ENCODE measurements around the gene RPS16.

The RPS16 gene

GRCh38 chr19:39405958-39406655 lies 29.6 kb downstream of the RPS16 start:
- DNase-seq: peak; percentile 36

DNA sequence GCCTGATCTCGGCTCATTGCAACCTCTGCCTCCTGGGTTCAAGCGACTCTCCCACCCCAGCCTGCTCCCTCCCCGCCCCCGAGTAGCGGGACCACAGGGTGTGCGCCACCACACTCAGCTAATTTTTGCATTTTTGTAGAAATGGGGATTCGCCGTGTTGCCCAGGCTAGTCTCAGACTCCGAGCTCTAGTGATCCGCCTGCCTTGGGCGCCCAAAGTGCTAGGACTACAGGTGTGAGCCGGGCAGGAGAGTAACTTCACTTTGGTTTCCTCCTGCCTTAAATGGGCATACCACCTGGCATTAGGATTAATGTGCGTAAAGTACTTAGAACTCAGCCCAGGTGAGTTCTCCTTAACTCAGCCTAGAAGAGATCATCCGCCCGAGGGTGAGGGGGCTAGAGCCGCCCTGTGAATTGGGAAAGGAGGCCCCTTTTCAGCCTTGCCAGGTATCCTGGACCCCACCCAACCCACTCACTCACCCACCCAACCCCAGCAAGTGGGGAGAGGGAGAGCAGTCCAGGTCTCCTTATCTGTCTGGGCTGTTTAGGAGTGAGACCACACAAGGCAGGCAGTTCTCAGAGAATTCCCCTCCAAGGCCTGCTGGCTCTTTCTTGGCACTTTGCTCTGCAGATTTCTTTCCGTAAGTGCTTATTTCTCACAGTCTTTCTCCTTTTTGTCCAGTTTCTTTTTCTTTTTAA lies 30.3 kb downstream of the RPS16 start:
- no peak for DNase-seq

GRCh38 chr19:39403331-39404312 lies 32.1 kb downstream of the RPS16 start:
- DNase-seq: peak; percentile 98

DNA sequence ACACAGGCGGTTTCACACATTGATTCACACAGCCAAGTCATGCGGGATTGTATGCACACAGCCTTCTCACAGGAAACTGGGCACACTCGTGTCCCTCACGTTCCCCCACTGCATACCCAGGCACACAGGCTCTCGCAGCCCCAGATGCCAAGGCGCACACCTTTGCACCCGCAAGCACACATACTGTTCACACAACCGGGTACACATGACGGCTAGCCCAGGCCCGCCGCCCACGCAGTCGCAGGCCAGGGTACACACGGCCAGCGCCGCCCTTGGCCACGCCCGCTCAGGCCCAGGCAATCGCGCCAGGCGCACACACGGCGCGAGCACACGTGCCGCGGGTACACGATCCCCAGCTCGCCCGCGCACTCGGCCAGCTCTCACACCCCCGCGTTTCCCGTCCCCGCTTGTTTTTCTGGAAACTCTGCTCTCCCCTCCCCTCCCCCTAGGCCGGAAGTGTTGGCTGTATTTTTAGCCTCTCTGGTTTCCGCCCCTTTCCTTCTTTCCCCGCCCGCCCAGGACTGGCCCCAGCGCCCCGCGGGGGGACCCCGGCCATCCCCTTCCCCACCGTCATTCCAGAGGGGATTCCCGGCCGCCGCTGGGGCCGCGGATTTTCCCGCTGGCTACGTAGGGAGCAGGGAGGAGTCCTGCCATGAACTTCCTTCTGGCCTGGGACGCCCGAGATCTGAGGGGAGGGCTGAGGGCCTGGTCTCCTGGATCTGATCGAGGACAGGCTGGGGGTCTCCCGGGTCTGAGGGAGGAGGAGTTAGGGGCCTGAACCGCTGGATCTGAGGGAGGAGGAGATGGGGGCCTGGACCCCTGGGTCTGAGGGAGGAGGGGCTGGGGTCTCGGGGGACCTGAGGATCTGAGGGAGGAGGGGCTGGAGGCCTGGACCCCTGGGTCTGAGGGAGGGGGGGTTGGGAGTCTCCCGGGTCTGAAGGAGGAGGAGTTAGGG lies 33.1 kb downstream of the RPS16 start:
- DNase-seq: peak; percentile 86

- DNase-seq: no peak
Observed at GRCh38 chr19:39401549-39402345, 34.0 kb downstream of the RPS16 start.

DNA sequence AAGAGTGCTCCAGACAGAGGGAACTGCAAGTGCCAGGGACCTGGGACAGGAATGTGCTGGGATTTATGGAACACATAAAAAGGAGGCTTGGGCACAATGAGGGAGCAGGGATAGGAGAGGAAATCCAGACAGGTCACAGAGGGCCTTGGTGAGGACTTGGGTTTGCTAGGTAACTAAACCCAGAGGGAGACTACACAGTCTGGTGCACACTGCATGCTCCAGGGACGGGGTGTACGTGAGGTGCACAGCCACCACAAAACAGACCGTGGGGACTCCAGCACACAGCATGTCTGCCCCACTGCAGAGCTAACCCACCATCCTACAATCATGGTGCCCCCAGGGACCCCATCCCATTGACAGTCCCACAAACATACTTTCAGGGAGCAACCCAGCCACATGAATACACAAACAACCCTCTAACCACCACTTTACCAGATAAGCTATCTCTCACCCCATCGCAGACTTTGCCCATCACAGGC lies 34.6 kb downstream of the RPS16 start:
- no peak for DNase-seq

- no peak for DNase-seq
Observed at GRCh38 chr19:39400061-39400460, 35.7 kb downstream of the RPS16 start.

GRCh38 chr19:39399668-39400050 lies 36.1 kb downstream of the RPS16 start:
- DNase-seq: no peak

DNA sequence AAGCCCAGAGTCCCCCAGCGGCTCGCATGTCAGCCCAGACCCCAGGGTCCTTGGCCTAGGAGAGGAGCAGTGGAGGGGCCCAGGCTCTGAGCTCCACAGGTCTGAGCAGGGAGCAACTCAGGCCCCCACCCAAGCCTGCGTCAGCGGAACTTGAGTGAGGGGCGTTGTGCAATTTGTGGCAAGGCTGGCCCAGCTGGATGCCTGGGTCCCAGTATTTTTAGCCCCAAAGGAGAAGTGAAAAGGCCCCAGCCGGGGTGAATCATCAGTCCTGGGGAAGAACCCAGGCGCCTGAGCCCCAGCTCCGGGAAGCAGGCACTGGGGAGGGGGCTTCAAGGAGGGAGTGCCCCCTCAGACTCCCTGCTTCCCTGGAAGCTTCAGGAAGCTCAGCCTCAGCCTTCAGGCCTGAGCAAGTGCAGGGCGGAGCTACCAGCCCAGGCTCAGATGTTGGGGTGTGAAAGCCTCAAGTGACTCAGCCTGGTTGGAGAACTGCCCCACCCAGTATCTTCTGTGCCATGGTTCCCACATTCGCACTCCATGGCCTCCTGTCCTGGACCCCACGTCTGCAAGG lies 37.4 kb downstream of the RPS16 start:
- DNase-seq: peak; percentile 88

DNA sequence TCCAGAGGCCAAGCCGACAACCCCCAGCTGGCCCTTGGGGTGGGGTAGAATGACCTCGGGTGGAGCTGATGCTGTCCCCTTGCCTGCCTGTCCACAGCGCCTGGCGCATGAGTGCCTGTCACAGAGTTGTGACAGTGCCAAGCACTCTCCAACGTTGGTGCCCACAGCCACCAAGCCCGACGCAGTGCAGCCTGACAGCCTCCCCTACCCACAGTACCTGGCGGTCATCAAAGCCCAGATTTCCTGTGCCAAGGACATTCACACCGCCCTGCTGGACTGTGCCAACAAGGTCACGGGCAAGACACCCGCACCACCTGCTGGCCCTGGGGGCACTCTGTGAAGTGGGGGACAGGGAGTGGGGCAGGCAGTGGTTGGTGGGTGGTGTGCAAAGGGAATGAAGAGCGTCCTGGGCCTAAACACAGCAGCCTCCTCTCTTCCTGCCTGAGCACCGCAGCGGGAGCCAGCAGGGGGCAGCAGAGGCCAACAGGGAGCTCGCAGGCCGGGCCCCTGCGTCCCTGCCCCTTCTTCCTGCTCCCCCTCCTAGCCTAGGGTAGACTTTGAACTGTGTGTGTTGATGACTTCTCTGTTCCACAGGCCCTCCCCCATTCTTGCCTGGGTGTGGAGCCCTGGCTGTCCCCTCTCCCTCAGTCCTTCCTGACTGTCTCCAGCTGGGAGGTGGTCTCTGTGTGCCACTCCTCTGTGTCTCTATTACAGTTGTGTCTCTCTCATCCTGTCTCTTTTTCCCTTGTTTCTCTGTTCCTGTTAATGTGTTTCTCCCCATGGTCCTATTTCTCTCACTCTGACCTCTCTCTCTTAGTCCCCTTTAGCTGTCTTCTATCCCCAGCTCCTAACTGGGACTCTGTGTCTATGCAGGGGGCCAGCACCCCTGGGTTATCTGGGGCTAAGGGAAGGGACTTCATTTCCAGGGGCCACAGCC lies 38.1 kb downstream of the RPS16 start:
- peak; percentile 77 for DNase-seq

GRCh38 chr19:39390751-39391437 lies 44.9 kb downstream of the RPS16 start, which contains the start of the genes MED29 and PAF1:
Gene MED29 (plus strand): TSS chr19:39391378. CDS start chr19:39391423, 45 bp downstream.
Gene PAF1 (minus strand): TSS chr19:39391106. CDS start chr19:39390864, 242 bp downstream.
- DNase-seq: peak; percentile 100

DNA sequence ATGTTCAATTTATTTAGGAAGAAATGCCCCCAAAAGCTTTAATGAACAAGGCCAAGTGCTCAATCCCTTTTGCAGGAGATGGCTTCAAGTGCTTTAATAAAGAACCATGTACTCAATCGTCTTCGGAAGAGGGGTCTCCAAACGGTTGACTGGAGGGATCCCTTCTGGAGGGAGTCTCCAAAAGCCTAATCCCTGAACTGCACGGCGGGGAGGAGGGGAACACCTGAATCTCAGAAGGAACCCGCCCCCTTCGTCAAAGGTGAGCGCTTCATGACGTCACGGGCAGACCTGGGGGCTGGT lies 45.3 kb downstream of the RPS16 start:
- DNase-seq: no peak

- DNase-seq: no peak
Observed at GRCh38 chr19:39389631-39390414, 45.9 kb downstream of the RPS16 start.

- no peak for DNase-seq
Observed at GRCh38 chr19:39388657-39389056, 47.1 kb downstream of the RPS16 start.

DNA sequence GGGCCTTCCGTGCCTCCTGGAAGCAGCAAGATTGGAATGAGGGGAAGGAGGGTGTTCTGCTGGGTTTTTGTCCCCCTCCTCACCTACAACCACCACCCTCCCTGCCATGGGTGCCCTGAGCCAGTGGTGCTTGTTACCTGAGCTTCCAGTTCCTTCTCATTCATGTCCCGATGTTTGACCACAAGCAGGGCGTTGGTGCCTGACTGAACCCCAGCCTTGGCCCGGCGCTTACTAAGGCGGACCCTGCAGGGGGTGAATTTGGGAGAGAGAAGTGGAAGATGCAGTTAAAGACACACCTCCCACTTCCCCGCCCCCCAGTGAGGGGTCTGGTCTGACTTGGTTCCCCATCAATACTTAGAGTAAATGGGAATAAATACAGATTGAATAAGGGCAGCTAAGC lies 49.2 kb downstream of the RPS16 start:
- no peak for DNase-seq

DNA sequence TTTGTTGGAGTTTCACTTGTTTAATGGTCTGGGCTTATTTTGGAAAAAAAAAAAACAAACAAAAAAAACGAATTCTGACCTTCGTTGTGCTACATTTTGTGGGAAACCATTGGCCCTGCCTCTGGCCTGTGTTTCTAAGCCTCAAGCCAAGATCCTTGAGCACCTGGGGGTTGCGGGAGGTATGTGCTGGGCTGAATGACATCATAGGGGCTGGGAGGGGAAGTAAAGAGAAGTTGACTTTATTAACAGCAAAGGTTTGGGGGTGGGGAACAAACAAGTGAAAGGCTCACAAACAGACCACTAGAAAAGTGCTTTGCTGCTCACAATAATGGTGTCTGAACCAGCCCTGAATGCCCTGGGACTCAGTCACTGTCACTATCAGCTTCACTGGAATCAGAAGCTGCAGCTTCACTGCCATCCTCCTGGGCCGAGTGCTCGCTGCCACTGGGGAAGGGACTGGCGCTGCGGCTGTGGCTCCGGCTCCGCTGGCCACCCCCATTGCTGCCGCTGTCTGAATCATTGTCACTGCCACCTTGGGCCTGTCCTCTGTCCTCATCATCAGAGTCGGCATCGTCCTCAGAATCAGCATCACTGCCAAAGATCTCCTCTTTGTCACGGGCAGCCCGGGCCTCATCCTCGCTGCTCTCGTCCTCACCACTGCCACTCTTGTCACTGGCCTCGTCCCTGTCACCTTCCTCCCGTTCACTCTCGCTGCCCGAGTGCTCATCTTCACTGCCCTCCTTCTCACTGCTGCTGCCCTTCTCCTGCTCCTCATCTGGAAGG lies 49.9 kb downstream of the RPS16 start:
- no peak for DNase-seq

- no peak for DNase-seq
Observed at GRCh38 chr19:39384839-39385568, 50.7 kb downstream of the RPS16 start.
